Activated CD8-positive, alpha-beta memory T cell treated with anti-CD3 and anti-CD28 coated beads, Interleukin-2, amount 50 U/mL, for 24 hours (primary cell): ENCODE measurements around the gene SERF1A.
"Not testable (repeated sequence)": the region's sequence is repeated elsewhere in the genome, so short reads cannot be mapped to it uniquely, and the experiment has no call there.

Experiments
- DNase-seq: peaks from one replicate; pipeline ENCODE4 v3.0.0-alpha.2; 2020; ENCODE audit errors: extremely low read depth

SERF1A gene

GRCh38 chr5:70900533-70901271 is at the start of gene SERF1A:
Gene SERF1A, plus strand, starts transcription at chr5:70900669. Its CDS starts 201 bp downstream, at chr5:70900870.
- DNase-seq, result not testable (repeated sequence)

- not testable (repeated sequence) for DNase-seq
Measured at GRCh38 chr5:70866778-70867177, 33.7 kb upstream of the SERF1A start.

GRCh38 chr5:70870626-70871025 is 29.8 kb upstream of the SERF1A start:
- DNase-seq, result not testable (repeated sequence)

DNA sequence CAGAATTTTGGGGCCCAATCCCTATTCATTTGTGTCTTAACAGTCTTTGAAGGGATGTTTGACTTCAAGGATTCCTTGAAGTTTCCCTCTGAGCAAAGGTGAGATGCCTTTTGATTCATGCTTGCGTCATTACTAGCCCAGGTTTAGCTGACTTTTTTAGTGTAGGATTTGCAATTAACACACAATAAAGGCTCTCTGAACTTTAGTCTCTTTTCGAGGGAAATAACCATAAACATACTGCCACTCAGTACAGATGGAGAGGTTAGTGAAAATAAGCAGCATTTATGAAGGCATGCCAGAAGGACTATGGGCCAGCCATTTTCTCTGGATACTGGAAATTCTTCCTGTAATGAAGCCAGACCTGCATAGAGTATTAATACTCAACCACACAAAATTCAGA is 4.4 kb upstream of the SERF1A start:
- DNase-seq, result not testable (repeated sequence)

DNA sequence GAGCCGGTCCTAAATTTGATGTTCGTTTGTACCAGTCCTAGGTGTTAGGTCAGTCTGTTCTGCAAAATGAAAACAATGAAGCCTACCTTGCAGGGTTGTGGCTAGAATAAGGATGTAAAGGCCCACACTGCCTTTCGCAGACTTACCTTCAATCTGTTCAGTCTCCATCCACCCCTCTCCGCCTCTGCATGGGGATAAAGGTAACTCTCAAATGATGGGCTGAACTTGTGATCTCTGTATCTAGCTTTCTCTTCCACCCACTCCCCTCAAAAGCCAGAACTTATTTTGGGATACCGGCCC is 753 bp downstream of the SERF1A start:
- not testable (repeated sequence) for DNase-seq

DNA sequence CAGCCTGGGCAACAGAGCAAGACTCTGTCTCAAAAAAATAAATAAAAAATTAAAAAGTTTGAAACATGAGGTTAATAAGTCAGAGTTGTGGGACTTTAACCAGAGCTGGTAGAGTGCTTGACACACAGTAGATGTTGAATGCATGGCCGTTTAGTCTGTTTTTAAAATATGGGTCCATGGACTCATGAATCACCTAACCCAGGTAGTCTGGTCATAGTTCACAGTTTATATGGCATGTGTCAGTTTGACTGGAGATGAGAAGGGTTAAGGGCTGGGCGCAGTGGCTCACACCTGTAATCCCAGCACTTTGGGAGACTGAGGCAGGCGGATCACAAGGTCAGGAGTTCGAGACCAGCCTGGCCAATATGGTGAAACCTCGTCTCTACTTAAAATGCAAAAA is 6.2 kb downstream of the SERF1A start:
- not testable (repeated sequence) for DNase-seq

- DNase-seq, result not testable (repeated sequence)
Measured at GRCh38 chr5:70916829-70917228, 16.4 kb downstream of the SERF1A start.

- not testable (repeated sequence) for DNase-seq
Measured at GRCh38 chr5:70925211-70925562, 24.7 kb downstream of the SERF1A start.

GRCh38 chr5:70931709-70932368 is 31.4 kb downstream of the SERF1A start:
- not testable (repeated sequence) for DNase-seq

DNA sequence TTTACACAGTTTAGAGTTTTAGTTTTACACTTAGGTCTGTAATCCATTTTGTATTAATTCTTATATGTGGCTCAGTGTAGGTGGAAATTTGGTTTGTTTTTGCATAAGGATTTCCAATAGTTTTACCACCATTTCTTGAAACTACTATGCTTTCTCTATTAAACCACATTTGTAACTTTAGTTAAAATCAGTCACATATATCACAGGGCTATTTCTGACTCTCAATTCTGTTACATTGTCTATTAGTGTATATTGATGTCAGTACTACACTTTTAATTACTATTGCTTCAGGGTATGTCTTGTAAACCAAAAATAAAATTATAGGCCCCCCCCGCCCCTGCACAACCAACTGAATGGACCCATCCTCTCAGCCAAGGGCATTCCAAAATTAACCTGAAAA is 32.1 kb downstream of the SERF1A start:
- DNase-seq, result not testable (repeated sequence)

DNA sequence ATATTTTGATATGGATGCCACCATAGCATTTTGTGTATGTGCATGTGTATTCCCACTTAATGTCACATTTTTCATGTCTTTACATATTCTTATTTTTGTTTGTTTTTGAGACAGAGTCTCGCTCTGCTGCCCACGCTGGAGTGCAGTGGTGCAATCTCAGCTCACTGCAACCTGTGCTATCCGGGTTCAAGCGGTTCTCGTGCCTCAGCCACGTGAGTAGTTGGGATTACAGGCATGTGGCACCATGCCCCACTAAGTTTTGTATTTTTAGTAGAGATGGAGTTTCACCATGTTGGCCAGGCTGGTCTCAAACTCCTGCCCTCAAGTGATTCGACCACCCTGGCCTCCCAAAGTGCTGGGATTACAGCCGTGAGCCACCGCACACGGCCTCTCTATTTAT is 52.6 kb downstream of the SERF1A start:
- DNase-seq, result not testable (repeated sequence)
